Amniotic epithelial cell (primary cell): ENCODE measurements around the gene ADH7.
A peak's percentile ranks its signal among the peaks of the same experiment; 100 is the strongest.
"Not testable (repeated sequence)": the region's sequence is repeated elsewhere in the genome, so short reads cannot be mapped to it uniquely, and the experiment has no call there.

Source experiments
- DNase-seq: peaks from one replicate; pipeline ENCODE4 v3.0.0-alpha.2; 2010; ENCODE audit warnings: low read depth

The ADH7 gene

GRCh38 chr4:99415762-99416161, 19.4 kb downstream of the ADH7 start:
- DNase-seq = not testable (repeated sequence)

- DNase-seq = not testable (repeated sequence)
These were observed 20.2 kb downstream of the ADH7 start for GRCh38 chr4:99414902-99415301.

- peak; percentile 31 for DNase-seq
These were observed 20.7 kb downstream of the ADH7 start for GRCh38 chr4:99414401-99414800.

- no peak for DNase-seq
These were observed 22.0 kb downstream of the ADH7 start for GRCh38 chr4:99413140-99413539.

- no peak for DNase-seq
These were observed 24.1 kb downstream of the ADH7 start for GRCh38 chr4:99411041-99411440.

- no peak for DNase-seq
These were observed 25.1 kb downstream of the ADH7 start for GRCh38 chr4:99410075-99410474.

- no peak for DNase-seq
These were observed 26.8 kb downstream of the ADH7 start for GRCh38 chr4:99408346-99408745.

GRCh38 chr4:99405433-99406115, 29.6 kb downstream of the ADH7 start:
- peak; percentile 60 for DNase-seq

GRCh38 chr4:99404595-99405287, 30.4 kb downstream of the ADH7 start:
- peak; percentile 76 for DNase-seq

GRCh38 chr4:99403380-99404184, 31.6 kb downstream of the ADH7 start:
- no peak for DNase-seq

- no peak for DNase-seq
These were observed 32.4 kb downstream of the ADH7 start for GRCh38 chr4:99402765-99403164.

GRCh38 chr4:99400831-99401230, 34.3 kb downstream of the ADH7 start:
- DNase-seq = no peak

- no peak for DNase-seq
These were observed 36.1 kb downstream of the ADH7 start for GRCh38 chr4:99399017-99399416.

- peak; percentile 13 for DNase-seq
These were observed 39.4 kb downstream of the ADH7 start for GRCh38 chr4:99395595-99396364.

- no peak for DNase-seq
These were observed 40.2 kb downstream of the ADH7 start for GRCh38 chr4:99394896-99395295.

- DNase-seq = no peak
These were observed 45.1 kb downstream of the ADH7 start for GRCh38 chr4:99390055-99390454.

GRCh38 chr4:99389606-99390005, 45.5 kb downstream of the ADH7 start:
- no peak for DNase-seq

GRCh38 chr4:99383833-99384392, 51.2 kb downstream of the ADH7 start:
- DNase-seq = no peak

GRCh38 chr4:99383399-99383798, 51.7 kb downstream of the ADH7 start:
- no peak for DNase-seq

- DNase-seq = no peak
These were observed 52.3 kb downstream of the ADH7 start for GRCh38 chr4:99382745-99383360.

GRCh38 chr4:99381588-99382175, 53.5 kb downstream of the ADH7 start:
- DNase-seq = no peak
